ENCODE measurements around the gene FLVCR1.

DNA sequence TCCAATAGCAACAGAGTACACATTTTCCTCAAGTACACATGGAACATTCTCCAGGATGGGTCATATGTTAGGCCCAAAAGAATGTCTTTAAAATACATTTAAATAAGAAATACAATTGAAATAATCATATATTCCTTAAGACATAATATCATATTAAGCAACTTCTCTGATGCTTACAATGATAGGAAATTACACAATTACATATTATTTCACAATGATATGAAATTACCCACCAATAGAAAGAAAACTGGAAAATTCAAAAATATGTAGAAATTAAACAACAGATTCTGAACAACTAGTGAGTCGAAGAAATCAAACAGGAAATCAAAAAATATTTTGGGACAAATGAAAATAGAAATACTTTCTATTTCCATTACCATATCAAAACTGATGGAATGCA lies 45.6 kb downstream of the FLVCR1 start:
- TF ChIP-seq CTCF (conservative IDR thresholded peaks at IDR 0.05) (no peak), ZFX (IDR thresholded peaks at IDR 0.05) (no peak)
